ENCODE data around the gene ZC3H12C.

DNA sequence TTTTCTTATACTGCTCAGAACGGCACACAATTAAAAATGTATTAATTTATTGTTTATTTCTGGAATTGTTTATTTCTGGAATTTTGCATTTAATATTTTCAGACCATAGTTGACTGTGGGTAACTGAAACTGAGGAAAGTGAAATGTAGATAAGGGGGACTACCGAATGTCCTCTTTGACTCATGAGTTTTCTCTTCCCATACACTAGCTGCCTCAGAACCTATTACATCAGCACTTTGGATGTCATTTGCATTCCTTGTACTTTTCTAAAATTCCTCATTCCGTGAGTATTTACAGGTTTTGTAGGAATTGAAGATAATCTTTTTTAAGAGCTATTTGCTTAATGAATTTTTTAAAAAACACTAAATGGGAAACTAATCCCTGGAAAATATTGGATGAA is 29.8 kb downstream of the ZC3H12C start:
- TF ChIP-seq, protein P1, sequence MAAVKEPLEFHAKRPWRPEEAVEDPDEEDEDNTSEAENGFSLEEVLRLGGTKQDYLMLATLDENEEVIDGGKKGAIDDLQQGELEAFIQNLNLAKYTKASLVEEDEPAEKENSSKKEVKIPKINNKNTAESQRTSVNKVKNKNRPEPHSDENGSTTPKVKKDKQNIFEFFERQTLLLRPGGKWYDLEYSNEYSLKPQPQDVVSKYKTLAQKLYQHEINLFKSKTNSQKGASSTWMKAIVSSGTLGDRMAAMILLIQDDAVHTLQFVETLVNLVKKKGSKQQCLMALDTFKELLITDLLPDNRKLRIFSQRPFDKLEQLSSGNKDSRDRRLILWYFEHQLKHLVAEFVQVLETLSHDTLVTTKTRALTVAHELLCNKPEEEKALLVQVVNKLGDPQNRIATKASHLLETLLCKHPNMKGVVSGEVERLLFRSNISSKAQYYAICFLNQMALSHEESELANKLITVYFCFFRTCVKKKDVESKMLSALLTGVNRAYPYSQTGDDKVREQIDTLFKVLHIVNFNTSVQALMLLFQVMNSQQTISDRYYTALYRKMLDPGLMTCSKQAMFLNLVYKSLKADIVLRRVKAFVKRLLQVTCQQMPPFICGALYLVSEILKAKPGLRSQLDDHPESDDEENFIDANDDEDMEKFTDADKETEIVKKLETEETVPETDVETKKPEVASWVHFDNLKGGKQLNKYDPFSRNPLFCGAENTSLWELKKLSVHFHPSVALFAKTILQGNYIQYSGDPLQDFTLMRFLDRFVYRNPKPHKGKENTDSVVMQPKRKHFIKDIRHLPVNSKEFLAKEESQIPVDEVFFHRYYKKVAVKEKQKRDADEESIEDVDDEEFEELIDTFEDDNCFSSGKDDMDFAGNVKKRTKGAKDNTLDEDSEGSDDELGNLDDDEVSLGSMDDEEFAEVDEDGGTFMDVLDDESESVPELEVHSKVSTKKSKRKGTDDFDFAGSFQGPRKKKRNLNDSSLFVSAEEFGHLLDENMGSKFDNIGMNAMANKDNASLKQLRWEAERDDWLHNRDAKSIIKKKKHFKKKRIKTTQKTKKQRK (IDR thresholded peaks at IDR 0.05; ENCODE audit: low read depth, low read length), result no peak
- TF ChIP-seq, protein P2, sequence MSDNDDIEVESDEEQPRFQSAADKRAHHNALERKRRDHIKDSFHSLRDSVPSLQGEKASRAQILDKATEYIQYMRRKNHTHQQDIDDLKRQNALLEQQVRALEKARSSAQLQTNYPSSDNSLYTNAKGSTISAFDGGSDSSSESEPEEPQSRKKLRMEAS (IDR thresholded peaks at IDR 0.05; ENCODE audit: low read depth, low read length), result no peak
